GM23248 (cell line): ENCODE data around the gene NAALADL1.

ENCODE experiments used
- EZH2 ChIP-seq: fragments of 200-600 bp; sonication (generic); IDR thresholded peaks from 2 replicates; pipeline ENCODE4 v1.6.1; 2018; ENCODE audit warnings: antibody characterized with exemption, mild to moderate bottlenecking; ENCODE audit not compliant: insufficient read depth, poor library complexity, severe bottlenecking
- EZH2phosphoT487 ChIP-seq: fragments of 200-600 bp; sonication (generic); IDR thresholded peaks from 2 replicates; pipeline ENCODE4 v1.6.1; 2018; ENCODE audit warnings: antibody characterized with exemption, moderate library complexity, mild to moderate bottlenecking, low read depth; ENCODE audit not compliant: insufficient read depth

DNA sequence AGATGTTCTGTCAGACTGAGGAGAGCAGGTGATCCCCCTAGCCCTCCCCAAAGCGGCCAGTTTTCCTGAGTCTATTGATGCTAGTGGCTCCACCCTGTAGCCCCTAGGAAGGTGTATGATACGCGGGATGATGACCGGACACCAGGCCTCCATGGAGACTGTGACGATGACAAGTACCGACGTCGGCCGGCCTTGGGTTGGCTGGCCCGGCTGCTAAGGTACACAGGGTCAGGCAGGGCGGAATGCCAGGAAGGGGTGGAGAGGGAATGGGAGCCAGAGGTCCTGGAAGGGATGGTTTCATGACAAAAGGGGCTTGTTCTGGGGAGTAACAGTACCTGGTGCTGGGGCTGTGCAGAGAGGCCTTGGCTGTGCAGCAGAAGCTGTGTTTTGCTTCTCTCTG is 28.9 kb upstream of the NAALADL1 start:
- TF ChIP-seq EZH2 (no peak), EZH2phosphoT487 (no peak)
